ENCODE data around the gene BRINP2.

- TF ChIP-seq, protein P1, sequence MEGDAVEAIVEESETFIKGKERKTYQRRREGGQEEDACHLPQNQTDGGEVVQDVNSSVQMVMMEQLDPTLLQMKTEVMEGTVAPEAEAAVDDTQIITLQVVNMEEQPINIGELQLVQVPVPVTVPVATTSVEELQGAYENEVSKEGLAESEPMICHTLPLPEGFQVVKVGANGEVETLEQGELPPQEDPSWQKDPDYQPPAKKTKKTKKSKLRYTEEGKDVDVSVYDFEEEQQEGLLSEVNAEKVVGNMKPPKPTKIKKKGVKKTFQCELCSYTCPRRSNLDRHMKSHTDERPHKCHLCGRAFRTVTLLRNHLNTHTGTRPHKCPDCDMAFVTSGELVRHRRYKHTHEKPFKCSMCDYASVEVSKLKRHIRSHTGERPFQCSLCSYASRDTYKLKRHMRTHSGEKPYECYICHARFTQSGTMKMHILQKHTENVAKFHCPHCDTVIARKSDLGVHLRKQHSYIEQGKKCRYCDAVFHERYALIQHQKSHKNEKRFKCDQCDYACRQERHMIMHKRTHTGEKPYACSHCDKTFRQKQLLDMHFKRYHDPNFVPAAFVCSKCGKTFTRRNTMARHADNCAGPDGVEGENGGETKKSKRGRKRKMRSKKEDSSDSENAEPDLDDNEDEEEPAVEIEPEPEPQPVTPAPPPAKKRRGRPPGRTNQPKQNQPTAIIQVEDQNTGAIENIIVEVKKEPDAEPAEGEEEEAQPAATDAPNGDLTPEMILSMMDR (IDR thresholded peaks at IDR 0.05) = no peak
- no peak for TF ChIP-seq ZFX (IDR thresholded peaks at IDR 0.05; ENCODE audit: borderline replicate concordance)
These were observed 40.3 kb upstream of the BRINP2 start for GRCh38 chr1:177130451-177130945.

Measured in 22Rv1 (cell line).